K562 (cell line): ENCODE measurements around the gene C11orf98. TPM values are rescaled to one million over a fixed set of nuclear protein-coding genes. Genes with fewer than 3 reads are reported as not detected.

Experiments used
- ATF2 ChIP-seq: sonication (generic); formaldehyde crosslinking; IDR thresholded peaks from 2 replicates; pipeline ENCODE4 v1.8.1; 2022; ENCODE audit warnings: missing genetic modification reagents
- CCAR2 ChIP-seq: fragments of 200-400 bp; formaldehyde crosslinking; IDR thresholded peaks from 2 replicates; pipeline ENCODE4 v1.6.1; 2017; ENCODE audit warnings: mild to moderate bottlenecking, low read depth, low read length
- CTCFL ChIP-seq: IDR thresholded peaks from 2 replicates; pipeline ENCODE4 v1.6.1; 2011; ENCODE audit warnings: borderline replicate concordance, low read depth, mild to moderate bottlenecking, moderate library complexity, low read length; ENCODE audit not compliant: insufficient read depth, poor library complexity, severe bottlenecking
- EGR1 ChIP-seq: fragments of 450-650 bp; conservative IDR thresholded peaks from 2 replicates; pipeline ENCODE4 v1.6.1; 2017; ENCODE audit warnings: mild to moderate bottlenecking
- ESRRA ChIP-seq: fragments of 450-650 bp; IDR thresholded peaks from 2 replicates; pipeline ENCODE4 v1.6.1; 2014; ENCODE audit warnings: low read depth, mild to moderate bottlenecking, moderate library complexity, borderline replicate concordance
- NBN ChIP-seq: fragments of 450-650 bp; IDR thresholded peaks from 2 replicates; pipeline ENCODE4 v1.6.1; 2016; ENCODE audit warnings: low read depth, mild to moderate bottlenecking
- NONO ChIP-seq, 2 experiments: fragments of 200-400 bp in 1 of 2; fragments of 450-650 bp in 1 of 2; formaldehyde crosslinking in 1 of 2; IDR thresholded peaks; 2 replicates each; pipeline ENCODE4 v1.6.1; 2017; ENCODE audit warnings: low read depth in 2 of 2, mild to moderate bottlenecking in 2 of 2, moderate library complexity in 2 of 2, low read length in 1 of 2
- SIN3B ChIP-seq: fragments of 450-650 bp; IDR thresholded peaks from 2 replicates; pipeline ENCODE4 v1.6.1; 2017; ENCODE audit warnings: low read depth, mild to moderate bottlenecking, moderate library complexity
- THRAP3 ChIP-seq: fragments of 450-650 bp; IDR thresholded peaks from 2 replicates; pipeline ENCODE4 v1.6.1; 2016; ENCODE audit warnings: mild to moderate bottlenecking, inconsistent platforms, borderline replicate concordance
- ZFP91 ChIP-seq: sonication (generic); formaldehyde crosslinking; IDR thresholded peaks from 2 replicates; pipeline ENCODE4 v1.8.0; 2022; ENCODE audit warnings: mild to moderate bottlenecking, missing genetic modification reagents
- ZNF146 ChIP-seq: IDR thresholded peaks from one replicate; pipeline ENCODE4 v1.6.1; 2018; ENCODE audit warnings: missing compliant biosample characterization; ENCODE audit not compliant: unreplicated experiment
- ZNF263 ChIP-seq: sonication (generic); formaldehyde crosslinking; IDR thresholded peaks from 2 replicates; pipeline ENCODE4 v1.8.0; 2022; ENCODE audit warnings: mild to moderate bottlenecking, missing genetic modification reagents, borderline replicate concordance
- ZNF316 ChIP-seq: fragments of 450-650 bp; IDR thresholded peaks from 2 replicates; pipeline ENCODE4 v1.6.1; 2016
- polyA plus RNA-seq, 8 experiments: library from polyadenylated mRNA; depleted of rRNA in 4 of 8; stranded (reverse) in 5 of 8; unstranded in 3 of 8; fragments of >200 nt; fragmentation: Nextera tagmentation in 2 of 8; fragmentation: Illumina TruSeq in 1 of 8; extraction: Ambion mirVana in 2 of 8; extraction: Trizol in 1 of 8; gene quantifications; 2 replicates each; pipeline versions ENCODE4 v1.2.1 to v1.2.3, GENCODE V29; 2011 to 2014; ENCODE audit warnings: inconsistent platforms in 1 of 8, missing spikeins in 1 of 8
- total RNA-seq, 7 experiments: library from RNA; depleted of rRNA in 6 of 7; stranded (reverse); fragments of >200 nt in 6 of 7; fragmentation: Illumina TruSeq in 2 of 7; extraction: Trizol in 2 of 7; gene quantifications; 2 replicates each; pipeline versions ENCODE4 v1.2.1 to v1.2.3, GENCODE V29; 2011 to 2021; ENCODE audit warnings: low replicate concordance in 1 of 7
- TF ChIP-seq, protein P1 (sequence below), 3 experiments: fragments of 200-800 bp in 1 of 3; sonication (Bioruptor generic) in 1 of 3; sonication (generic) in 1 of 3; formaldehyde crosslinking in 1 of 3; IDR thresholded peaks; 2 replicates each; pipeline versions ENCODE4 v1.6.1 to v1.8.0; 2016 to 2022; ENCODE audit warnings: mild to moderate bottlenecking in 2 of 3, missing compliant biosample characterization in 2 of 3, missing genetic modification characterization in 2 of 3, missing genetic modification reagents in 1 of 3
- TF ChIP-seq, protein P2 (sequence below): fragments of 250-450 bp; sonication (Bioruptor Pico); IDR thresholded peaks from 2 replicates; pipeline ENCODE4 v1.8.0; 2021; ENCODE audit warnings: mild to moderate bottlenecking, moderate library complexity
- TF ChIP-seq, protein P3 (sequence below): fragments of 250-450 bp; sonication (Bioruptor Pico); IDR thresholded peaks from 2 replicates; pipeline ENCODE4 v1.8.0; 2022; ENCODE audit warnings: inconsistent platforms

The C11orf98 gene
- total and polyA plus RNA-seq, 9 of the 15 experiments (the other 6 are each of a cell fraction or from before 2014, with no cell fraction given): 103 to 352 (median 218) TPM

GRCh38 chr11:62705880-62706849 lies 41.2 kb upstream of the C11orf98 start (continued):
- TF ChIP-seq, protein P1, sequence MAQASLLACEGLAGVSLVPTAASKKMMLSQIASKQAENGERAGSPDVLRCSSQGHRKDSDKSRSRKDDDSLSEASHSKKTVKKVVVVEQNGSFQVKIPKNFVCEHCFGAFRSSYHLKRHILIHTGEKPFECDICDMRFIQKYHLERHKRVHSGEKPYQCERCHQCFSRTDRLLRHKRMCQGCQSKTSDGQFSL (CRISPR knock-in tag; IDR thresholded peaks at IDR 0.05): no peak
- TF ChIP-seq, protein P1 (tag; IDR thresholded peaks at IDR 0.05): no peak
- no peak for TF ChIP-seq NONO (IDR thresholded peaks at IDR 0.05; ENCODE audit: low read depth in 2 of 2, low read length in 1 of 2)
- no peak for TF ChIP-seq CCAR2
- no peak for TF ChIP-seq THRAP3
- peak; percentile 59; the same call in 1 of the 2 replicates for TF ChIP-seq SIN3B
- TF ChIP-seq, protein P2, sequence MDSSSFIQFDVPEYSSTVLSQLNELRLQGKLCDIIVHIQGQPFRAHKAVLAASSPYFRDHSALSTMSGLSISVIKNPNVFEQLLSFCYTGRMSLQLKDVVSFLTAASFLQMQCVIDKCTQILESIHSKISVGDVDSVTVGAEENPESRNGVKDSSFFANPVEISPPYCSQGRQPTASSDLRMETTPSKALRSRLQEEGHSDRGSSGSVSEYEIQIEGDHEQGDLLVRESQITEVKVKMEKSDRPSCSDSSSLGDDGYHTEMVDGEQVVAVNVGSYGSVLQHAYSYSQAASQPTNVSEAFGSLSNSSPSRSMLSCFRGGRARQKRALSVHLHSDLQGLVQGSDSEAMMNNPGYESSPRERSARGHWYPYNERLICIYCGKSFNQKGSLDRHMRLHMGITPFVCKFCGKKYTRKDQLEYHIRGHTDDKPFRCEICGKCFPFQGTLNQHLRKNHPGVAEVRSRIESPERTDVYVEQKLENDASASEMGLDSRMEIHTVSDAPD: no peak
- TF ChIP-seq ZNF263 (CRISPR knock-in tag): peak; percentile 60; the same call in 1 of the 2 replicates
- no peak for TF ChIP-seq ZNF316
- TF ChIP-seq EGR1: no peak
- no peak for TF ChIP-seq ZFP91 (CRISPR knock-in tag)
- TF ChIP-seq, protein P3, sequence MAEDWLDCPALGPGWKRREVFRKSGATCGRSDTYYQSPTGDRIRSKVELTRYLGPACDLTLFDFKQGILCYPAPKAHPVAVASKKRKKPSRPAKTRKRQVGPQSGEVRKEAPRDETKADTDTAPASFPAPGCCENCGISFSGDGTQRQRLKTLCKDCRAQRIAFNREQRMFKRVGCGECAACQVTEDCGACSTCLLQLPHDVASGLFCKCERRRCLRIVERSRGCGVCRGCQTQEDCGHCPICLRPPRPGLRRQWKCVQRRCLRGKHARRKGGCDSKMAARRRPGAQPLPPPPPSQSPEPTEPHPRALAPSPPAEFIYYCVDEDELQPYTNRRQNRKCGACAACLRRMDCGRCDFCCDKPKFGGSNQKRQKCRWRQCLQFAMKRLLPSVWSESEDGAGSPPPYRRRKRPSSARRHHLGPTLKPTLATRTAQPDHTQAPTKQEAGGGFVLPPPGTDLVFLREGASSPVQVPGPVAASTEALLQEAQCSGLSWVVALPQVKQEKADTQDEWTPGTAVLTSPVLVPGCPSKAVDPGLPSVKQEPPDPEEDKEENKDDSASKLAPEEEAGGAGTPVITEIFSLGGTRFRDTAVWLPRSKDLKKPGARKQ (CRISPR knock-in tag): no peak
- TF ChIP-seq ZNF146 (CRISPR knock-in tag): no peak
- TF ChIP-seq ATF2 (CRISPR knock-in tag): no peak
- no peak for TF ChIP-seq NBN
- no peak for TF ChIP-seq CTCFL
- no peak for TF ChIP-seq ESRRA
